HG03064 (cell line): ENCODE data around the gene CNTN4.
"Not testable (repeated sequence)": the region's sequence is repeated elsewhere in the genome, so short reads cannot be mapped to it uniquely, and the experiment has no call there.

ENCODE experiments used
- ATAC-seq: cut with Tn5 transposase; IDR thresholded peaks from one replicate; pipeline ENCODE4 v1.9.1; 2021; ENCODE audit warnings: low read depth; ENCODE audit not compliant: unreplicated experiment

CNTN4 gene

DNA sequence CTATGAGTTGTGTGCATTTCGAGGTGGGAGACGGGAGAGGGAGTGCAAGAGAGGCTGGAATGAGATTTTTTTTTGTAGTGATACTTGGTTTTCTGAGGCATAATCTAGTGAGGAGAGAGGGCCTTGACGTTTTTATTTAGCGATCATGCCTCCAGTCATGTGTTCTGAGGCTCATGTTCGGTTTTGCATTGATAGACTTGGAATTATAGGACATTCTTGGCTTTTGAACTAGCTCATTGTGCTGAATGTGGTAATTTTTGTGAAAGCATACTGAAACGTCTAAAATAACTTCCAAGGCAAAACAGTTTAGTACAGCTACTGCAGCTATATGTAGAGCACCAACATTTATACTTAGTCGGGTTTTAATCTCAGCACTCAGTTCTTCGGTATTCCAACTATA, 408.1 kb downstream of the CNTN4 start:
- no peak for ATAC-seq

DNA sequence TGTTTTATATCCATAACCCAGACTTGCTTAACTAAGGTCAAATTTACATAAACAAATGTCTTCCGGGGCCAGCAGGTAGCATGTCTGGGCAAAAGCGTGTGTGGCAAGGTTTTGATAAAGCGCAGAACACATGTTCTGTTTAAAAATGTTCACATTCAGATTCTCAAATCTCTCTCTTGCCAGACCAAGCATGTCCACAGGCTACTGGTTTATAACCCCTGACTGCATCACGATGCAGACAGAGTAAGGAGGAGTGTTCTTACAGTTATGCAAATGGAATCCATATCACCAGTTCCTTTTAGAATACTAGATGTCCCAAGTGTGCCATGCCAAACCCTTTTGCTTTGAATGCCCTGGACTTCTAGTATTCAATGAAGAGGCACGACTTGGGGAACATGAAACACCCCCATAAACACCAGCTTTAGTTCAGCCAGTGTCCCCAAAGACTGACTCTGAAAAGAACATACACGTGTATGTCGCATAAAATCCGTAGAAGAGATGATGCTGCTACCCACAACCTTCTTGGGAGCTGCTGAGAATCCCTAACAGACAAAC, 412.0 kb downstream of the CNTN4 start:
- no peak for ATAC-seq

DNA sequence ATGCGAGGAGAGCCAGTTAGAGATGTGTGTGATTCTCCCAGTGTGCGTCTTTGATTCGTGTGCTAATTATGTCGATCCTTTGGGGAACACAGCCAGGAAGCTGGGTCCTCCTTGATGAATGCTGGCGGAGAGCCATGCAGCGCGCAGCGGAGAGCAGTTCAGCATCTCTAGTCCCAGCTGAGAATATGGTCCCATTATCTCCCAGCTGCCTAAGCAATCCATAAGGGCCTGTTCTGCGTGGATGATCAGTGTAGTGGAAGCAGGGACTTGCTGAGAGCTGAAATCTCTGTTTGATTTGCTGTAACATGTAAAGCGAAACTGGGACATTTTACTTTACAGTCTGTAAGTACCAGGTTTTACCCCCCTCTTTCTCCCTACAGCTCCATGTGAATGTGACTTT, 412.7 kb downstream of the CNTN4 start:
- no peak for ATAC-seq

DNA sequence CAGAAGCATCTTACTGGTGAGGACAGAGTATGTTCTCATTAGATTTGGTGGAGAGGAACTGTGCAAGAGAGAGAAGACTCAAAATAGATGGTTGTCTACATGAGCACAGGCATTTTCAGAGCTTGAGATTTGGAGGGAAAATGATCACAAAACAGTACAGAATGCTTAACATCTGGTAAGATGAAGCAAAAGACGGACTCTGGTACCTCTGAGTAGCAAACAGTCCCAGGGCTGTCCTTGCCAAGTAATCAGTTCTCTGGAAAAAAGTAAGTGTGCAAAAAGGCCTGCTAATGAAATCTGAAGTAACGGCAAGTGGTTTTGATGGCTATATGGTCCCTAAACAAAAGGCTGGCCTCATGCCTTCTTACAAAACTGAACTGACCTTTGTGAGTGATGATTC, 414.2 kb downstream of the CNTN4 start:
- no peak for ATAC-seq

DNA sequence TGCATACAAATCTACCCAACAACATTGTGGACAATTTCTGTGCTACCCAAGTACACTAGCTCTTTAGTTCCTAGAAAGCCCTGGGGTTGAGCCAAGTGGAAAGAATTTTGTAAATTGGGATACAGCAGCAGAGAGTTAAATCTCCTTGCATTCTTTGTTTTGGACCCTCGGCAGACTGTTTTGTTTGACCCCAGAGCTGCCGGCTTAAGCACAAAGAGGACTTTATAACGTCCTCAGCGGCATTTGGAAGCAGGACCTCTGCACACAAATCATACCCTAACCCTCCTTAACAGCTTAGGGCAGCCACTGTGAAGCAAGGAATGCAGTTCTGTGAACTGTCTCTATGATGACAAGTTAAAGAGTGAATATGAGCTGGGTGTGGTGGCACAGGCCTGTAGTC, 415.3 kb downstream of the CNTN4 start:
- ATAC-seq: no peak

DNA sequence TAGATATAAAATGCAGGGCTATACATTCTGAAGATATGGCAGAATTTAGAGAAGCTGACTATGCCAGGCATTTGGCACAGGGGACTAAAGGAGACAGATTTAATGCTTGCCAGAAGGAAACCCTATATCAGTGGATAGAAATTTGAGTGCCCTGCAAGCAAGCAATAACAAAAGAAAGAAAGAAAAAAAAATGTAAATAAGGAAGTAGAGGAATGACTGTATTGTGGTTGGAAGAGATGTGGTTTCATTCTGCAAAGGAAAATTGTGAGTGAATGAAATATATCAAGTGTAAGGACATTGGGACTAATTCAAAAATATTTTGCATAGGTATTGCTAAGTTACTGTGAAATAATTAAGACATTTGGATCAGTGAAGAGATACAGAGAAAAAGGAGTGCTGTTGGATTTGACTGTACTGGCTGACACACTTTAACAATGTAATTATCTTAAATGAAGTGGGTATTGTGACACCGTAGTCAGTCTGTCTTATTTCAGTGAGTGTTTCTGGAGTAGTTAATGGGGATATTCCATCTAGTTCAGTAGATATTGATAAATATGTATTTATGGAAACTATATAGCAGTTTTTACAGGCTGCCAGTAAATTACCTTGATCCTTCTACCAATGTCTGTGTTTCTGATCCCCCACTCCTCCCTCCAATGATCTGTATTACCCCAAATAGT, 418.2 kb downstream of the CNTN4 start:
- no peak for ATAC-seq

DNA sequence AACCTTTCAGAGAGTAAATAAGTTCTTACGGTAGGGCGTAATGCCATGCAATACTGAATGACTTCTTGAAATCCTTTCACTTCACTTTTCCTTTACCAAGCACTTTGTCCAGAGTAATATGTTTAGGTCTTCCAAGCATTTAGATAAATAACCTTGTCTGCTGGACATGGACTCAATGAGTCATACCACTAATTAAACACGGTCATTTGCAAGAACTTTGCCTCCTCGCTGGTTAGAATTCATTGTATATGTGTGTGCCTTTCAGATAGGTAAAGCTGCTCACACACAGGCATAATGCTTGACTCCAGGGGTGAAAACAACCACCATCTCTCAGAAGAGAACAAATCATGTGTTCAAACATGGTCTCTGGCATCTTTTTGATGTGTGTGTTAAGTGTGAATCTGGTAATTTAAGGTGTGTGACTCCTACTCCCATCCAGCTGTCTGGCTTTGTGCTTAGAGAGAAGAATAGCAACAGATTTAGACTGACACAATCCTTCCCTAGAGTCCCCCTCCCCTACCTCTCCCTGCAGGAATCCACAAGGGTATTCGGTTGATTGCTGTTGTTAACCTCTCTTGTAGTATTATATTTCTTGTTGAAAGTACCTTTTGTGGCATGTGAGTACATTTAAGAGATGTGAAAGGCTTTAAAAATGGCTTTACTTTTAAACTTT, 419.0 kb downstream of the CNTN4 start:
- no peak for ATAC-seq

DNA sequence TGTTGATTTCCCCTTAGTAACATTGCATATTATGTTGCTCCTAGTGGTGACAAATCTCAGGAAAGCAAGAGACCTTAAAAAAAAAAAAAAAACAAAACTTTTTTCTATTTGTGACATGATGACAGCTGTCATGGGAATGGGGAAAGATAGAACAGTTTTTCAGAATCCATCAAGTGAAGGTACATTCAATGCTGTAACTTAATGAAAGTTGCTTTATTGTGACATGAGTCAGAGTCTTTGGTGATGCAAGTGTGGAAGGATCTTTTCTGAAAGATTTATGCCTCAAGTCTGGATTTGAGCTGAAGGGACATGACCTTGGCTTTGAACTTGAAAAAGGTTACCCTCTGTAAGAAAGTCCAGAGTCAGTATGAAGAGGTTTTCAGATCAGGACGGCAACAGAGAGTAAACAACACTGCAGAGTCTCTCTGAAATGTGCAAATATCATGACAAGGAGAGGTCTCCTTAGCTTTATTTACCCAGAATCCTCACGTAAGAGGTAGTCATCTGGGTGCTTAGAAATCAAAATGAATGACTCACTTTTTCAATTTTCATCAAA, 424.7 kb downstream of the CNTN4 start:
- no peak for ATAC-seq

DNA sequence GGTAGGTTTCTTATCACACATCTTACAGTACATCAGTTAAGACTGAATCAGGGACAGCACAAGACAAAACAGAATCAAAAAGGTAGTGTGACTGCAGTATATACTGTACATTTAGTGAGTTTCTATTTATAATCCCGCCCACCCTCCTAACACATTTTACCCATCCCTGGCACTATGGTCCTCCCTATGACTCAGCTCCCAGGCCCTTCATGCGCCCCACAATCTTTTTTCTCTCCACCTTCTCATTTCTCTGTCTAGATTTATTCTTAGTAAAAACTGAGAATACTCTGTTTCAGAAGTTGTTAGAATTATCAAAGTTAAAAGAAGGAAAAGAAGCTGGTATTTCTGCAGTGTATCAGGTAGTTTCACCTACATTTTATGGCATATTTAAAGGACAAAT, 427.3 kb downstream of the CNTN4 start:
- ATAC-seq: no peak

DNA sequence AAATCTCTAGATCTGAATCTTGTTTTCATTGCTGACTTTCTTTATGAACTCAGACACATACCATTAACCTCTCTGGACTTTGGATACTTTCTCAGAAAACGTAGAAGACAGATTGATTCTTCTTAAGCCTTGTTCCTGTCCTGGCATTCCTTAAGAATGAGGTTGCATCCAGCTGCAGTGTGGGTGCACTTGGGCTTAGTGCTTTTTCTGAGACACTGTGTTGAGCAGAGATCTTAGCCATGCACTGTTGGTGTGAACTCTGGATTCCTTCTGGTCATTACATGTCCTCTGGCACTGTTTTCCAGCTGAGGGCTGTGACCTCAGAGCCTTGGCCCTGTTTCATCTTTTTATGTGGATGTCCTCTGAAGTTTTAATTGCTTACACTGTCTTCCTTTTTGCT, 428.3 kb downstream of the CNTN4 start:
- no peak for ATAC-seq

DNA sequence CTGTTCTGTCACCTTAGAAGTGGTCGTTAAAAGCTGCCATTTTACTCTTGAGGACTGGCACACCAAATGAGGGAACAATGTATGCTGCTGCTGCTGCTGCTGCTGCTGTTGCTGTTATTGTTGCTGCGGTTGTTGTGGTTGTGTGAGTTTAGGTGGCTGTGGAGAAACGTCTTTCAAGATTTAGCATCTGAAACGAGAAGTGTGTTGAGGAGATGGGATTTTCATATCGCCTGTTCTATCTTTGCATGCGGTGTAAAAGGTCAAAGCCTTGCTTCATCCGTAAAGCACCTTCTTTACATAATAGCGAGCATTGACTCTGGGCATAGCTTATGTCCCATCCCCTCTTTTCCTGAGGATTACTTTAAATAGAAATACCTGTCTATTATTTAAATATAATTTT, 428.7 kb downstream of the CNTN4 start:
- not testable (repeated sequence) for ATAC-seq

DNA sequence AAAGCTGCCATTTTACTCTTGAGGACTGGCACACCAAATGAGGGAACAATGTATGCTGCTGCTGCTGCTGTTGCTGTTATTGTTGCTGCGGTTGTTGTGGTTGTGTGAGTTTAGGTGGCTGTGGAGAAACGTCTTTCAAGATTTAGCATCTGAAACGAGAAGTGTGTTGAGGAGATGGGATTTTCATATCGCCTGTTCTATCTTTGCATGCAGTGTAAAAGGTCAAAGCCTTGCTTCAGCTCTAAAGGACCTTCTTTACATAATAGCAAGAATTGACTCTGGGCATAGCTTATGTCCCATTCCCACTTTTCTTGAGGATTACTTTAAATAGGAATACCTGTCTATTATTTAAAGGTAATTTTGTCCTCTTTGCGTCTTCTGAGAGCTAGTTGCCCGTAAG, 436.1 kb downstream of the CNTN4 start:
- ATAC-seq: not testable (repeated sequence)

DNA sequence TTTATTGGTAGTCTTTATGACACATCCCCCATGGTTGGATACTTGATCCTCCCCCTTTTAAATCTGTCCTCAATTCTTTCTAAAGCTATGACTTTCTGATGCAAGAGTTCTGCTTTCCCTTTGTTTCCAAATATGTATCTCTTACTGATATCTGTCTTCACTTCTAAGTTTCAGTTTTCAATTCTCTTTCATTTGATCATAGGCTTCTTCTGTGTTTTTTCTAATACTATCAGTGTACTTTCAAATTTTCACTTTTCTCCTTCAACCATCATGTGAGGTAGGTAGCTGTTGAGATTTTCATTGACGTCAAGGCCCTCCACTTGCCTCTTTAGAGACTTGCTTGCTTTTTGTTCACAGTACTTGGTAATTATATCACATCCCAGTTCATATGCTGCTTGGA, 436.5 kb downstream of the CNTN4 start:
- ATAC-seq: no peak

DNA sequence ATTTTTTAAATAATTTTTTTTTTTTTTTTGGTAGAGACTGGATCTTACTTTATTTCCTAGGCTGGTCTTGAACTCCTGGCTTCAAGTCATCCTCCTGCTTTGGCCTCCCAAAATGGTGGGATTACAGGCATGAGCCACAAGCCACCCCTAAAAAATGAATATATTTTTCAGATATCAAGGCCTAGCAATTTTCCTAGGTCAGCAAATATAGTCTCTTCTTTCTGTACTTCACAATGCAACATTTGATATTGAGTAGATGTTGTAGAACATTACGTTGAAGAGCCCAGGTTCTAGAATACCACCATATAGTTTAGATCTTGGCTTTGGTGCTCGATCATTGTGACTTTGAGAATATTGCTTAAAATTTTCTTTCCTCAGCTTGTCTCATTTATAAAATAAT, 437.9 kb downstream of the CNTN4 start:
- no peak for ATAC-seq

DNA sequence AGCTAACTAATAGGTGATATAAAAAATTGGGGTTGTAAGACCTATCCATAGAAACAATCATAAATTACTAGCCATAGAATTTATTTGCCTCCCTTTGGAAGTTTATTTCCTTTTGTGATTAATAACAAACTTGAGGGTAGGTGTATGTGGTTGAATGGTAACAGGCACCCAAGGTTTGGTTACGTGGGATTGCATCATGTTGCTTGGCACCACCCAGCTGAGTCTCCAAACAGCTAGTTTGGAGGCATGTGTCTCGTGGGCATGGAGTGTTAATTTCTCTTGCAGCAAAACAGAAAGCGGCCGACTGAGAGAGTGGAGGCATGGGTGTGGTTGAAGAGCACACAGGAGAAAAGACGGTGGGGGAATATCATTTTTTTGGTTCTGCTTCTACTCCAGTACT, 441.4 kb downstream of the CNTN4 start:
- no peak for ATAC-seq

DNA sequence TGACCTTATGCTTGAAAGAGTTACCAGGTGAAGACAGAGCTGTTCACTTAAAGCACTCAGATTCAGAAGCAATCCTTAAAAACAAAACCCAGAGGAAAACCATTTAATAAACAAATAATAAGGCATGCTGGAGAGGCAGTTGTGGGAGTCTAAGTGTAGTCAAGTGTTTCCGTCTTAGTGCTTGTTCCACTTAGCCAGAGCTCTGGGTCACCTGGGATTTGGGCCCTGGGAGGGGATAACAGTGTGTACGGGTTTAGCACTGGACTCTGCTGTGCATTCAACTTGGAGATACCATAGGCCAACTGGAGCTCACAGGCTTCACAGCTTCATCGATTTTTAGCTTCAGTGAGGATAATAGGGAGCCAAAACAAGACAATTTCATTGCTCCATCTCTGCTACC, 444.6 kb downstream of the CNTN4 start:
- ATAC-seq: no peak

DNA sequence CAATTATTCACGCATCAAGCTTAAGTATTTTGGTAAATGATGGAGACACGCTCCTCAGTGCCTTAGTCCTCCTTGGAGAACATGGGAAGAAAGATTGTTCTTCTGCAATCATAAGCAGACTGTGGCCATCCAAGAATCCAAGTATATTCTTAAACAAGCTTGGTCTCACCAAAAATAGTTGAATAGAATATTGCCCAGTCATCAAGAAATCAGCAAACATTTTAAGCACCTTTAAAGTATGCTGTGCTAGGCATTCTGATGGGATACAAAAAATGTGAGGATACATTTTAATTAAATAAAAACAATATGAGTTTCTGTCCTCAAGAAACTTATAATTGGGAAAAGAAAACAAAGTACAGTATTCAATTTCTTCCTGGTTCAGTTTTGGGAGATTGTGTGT, 445.5 kb downstream of the CNTN4 start:
- ATAC-seq: no peak

DNA sequence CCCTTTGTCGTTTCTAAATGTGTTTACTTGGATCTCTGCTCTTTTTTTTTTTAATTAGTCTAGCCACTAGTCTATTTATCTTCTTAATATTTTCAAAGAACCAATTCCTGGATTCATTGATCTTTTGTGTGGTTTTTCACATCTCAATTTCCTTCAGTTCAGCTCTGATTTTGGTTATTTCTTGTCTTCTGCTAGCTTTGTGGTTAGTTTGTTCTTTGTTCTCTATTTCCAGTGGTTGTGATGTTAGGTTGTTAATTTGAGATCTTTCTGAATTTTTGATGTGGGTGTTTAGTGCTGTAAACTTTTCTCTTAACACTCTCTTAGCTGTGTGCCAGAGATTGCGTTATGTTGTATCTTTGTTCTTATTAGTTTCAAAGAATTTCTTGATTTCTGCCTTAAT, 446.1 kb downstream of the CNTN4 start:
- ATAC-seq: no peak

DNA sequence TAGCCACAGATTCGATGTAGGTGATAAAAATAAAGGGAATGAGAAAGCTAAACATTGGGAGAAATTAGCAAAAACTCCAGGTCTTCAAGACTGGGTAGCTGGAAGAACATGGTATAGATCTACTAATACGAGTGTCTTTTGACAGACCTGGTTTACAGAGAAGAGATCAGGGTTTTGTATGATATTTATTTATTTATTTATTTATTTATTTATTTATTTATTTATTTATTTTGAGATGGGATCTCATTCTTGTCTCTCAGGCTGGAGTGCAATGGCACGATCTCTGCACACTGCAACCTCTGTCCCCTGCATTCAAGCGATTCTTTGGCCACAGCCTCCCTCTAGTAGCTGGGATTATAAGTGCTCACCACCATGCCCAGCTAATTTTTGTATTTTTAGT, 448.4 kb downstream of the CNTN4 start:
- no peak for ATAC-seq

DNA sequence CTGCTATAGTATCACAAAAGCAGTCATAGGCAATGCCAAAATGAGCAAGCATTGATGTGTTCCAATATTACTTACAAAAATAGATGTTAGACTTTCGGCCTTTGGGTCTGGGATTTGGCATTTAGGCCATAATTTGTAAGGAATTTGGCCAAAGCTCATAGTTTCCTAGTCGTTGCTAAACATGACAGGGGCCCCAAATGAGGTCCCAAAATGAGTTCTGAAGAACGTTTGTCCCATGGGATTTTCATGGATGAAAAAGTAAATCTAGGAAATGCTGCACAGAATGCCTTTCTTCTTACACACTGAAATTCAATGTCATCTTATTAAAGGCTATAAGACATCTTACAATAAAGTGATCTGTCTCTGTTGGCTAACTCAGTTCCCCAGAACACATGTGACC, 456.0 kb downstream of the CNTN4 start:
- ATAC-seq: no peak

DNA sequence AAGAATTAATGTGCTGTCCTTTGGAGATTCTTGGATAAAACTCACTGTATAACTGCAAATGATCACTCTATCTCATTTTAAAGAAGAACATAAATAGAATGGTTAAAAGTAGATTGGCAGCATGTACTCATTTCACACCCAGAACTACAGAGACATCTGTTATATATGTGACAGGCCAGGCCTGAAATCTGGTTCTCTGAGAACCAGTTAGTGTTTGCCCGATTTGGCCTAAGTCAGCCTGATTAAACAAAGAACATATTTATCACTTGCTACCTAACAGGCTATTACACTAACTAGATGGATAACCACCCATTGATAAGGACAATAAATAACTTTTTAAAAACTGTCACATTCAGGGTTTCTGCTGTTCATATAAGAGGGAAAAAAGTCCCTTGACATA, 460.1 kb downstream of the CNTN4 start:
- no peak for ATAC-seq

DNA sequence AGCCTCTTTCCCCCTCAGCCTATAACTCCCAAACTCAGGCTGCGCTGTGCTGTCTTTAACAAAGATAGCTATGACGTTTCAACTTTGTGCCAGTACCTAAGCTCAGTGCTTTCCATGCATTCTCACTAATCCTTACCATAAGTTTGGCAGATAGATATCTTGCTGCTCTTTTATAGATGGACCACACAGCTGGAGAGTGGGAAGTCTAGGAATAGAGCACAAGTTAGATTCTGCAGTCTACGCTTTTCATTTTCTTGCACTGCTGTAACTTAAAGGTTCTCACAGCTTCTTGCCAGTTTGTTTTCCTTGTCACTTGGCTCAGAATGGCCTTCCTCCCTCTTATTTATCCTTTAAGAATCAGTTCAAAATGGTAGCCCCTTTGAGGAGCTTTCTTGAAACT, 468.8 kb downstream of the CNTN4 start:
- ATAC-seq: no peak
